Endothelial cell (in vitro differentiated cells): Measurements from ENCODE around the gene IGSF9B. TPM values are rescaled to one million over a fixed set of nuclear protein-coding genes. Genes with fewer than 3 reads are reported as not detected.

Experiments used
- DNase-seq: peaks from one replicate; pipeline ENCODE4 v3.0.0; 2021; ENCODE audit warnings: low spot score
- H3K27ac Mint-ChIP-seq: one replicate; pipeline ENCODE4 v1.8.0; 2021; ENCODE audit warnings: mixed read lengths, inconsistent platforms; ENCODE audit not compliant: unreplicated experiment
- H3K27me3 Mint-ChIP-seq: one replicate; pipeline ENCODE4 v1.8.0; 2021; ENCODE audit warnings: mild to moderate bottlenecking, moderate library complexity, mixed read lengths, inconsistent platforms; ENCODE audit not compliant: unreplicated experiment
- H3K36me3 Mint-ChIP-seq: one replicate; pipeline ENCODE4 v1.8.0; 2021; ENCODE audit warnings: mild to moderate bottlenecking, low read depth, mixed read lengths, inconsistent platforms; ENCODE audit not compliant: unreplicated experiment
- H3K4me1 Mint-ChIP-seq: one replicate; pipeline ENCODE4 v1.8.0; 2021; ENCODE audit warnings: mild to moderate bottlenecking, mixed read lengths, inconsistent platforms; ENCODE audit not compliant: unreplicated experiment
- H3K4me3 Mint-ChIP-seq: one replicate; pipeline ENCODE4 v1.8.0; 2021; ENCODE audit warnings: mild to moderate bottlenecking, mixed read lengths, inconsistent platforms; ENCODE audit not compliant: unreplicated experiment
- H3K9me3 Mint-ChIP-seq: one replicate; pipeline ENCODE4 v1.8.0; 2021; ENCODE audit warnings: mixed read lengths, inconsistent platforms; ENCODE audit not compliant: unreplicated experiment
- CTCF ChIP-seq: fragments of 200-600 bp; sonication (generic); IDR thresholded peaks from one replicate; pipeline ENCODE4 v1.5.0; 2021; ENCODE audit warnings: antibody characterized with exemption; ENCODE audit not compliant: unreplicated experiment
- total RNA-seq: library from RNA; stranded (reverse); fragmentation: NEBNext Ultra II Directional; extraction: Animal tissue kit (Norgen Biotek cat#: 25700); gene quantifications from one replicate; pipeline ENCODE4 v1.2.1, GENCODE V29; 2021; ENCODE audit not compliant: unreplicated experiment

The IGSF9B gene
- total RNA-seq, 1 donor from 2014 or later, result 6.6 TPM

- DNase-seq, result no peak
- Mint-ChIP-seq H3K9me3 (no peaks in the 10 kb centered on the region), H3K36me3 (no peaks in the 10 kb centered on the region), H3K27ac (no peak overlapping the region), H3K4me1 (peaks cover 27% of the 10 kb centered on the region), H3K27me3 (peaks cover 3% of the 10 kb centered on the region), H3K4me3 (no peak overlapping the region)
- no peak for TF ChIP-seq CTCF
These were observed 64.0 kb downstream of the IGSF9B start for GRCh38 chr11:133892584-133893380.

- no peak for DNase-seq
- Mint-ChIP-seq H3K4me1 (peaks cover 26% of the 10 kb centered on the region), H3K27me3 (peaks cover 3% of the 10 kb centered on the region), H3K9me3 (no peaks in the 10 kb centered on the region), H3K27ac (no peak overlapping the region), H3K36me3 (no peaks in the 10 kb centered on the region), H3K4me3 (no peak overlapping the region)
- TF ChIP-seq CTCF, result no peak
These were observed 64.6 kb downstream of the IGSF9B start for GRCh38 chr11:133892126-133892525.

- H3K36me3 Mint-ChIP-seq, result no peaks in the 10 kb centered on the region
- no peak overlapping the region for H3K27ac Mint-ChIP-seq
- no peak for DNase-seq
These were observed 66.9 kb downstream of the IGSF9B start for GRCh38 chr11:133889893-133890292.

GRCh38 chr11:133889188-133889587 is 67.6 kb downstream of the IGSF9B start:
- no peak for TF ChIP-seq CTCF
- Mint-ChIP-seq H3K36me3 (no peaks in the 10 kb centered on the region), H3K9me3 (no peaks in the 10 kb centered on the region), H3K4me3 (no peak overlapping the region), H3K4me1 (no peaks in the 10 kb centered on the region), H3K27ac (no peak overlapping the region), H3K27me3 (peaks cover 3% of the 10 kb centered on the region)
- no peak for DNase-seq

More at GRCh38 chr11:133889893-133890292, 66.9 kb downstream of the IGSF9B start:
- Mint-ChIP-seq H3K27me3 (peaks cover 3% of the 10 kb centered on the region), H3K9me3 (no peaks in the 10 kb centered on the region), H3K4me3 (no peak overlapping the region), H3K4me1 (peaks cover 5% of the 10 kb centered on the region)
- TF ChIP-seq CTCF, result no peak

- Mint-ChIP-seq H3K36me3 (no peaks in the 10 kb centered on the region), H3K4me1 (peaks cover 4% of the 10 kb centered on the region), H3K27ac (no peak overlapping the region), H3K9me3 (no peaks in the 10 kb centered on the region), H3K27me3 (peaks cover 3% of the 10 kb centered on the region), H3K4me3 (no peak overlapping the region)
- TF ChIP-seq CTCF, result no peak
- no peak for DNase-seq
These were observed 69.0 kb downstream of the IGSF9B start for GRCh38 chr11:133887692-133888332.
